ENCODE results near the gene RAPGEF5. TPM values are rescaled to one million over a fixed set of nuclear protein-coding genes. Genes with fewer than 3 reads are reported as not detected.

RAPGEF5 gene
- total and polyA plus RNA-seq, 10 of the 15 experiments (the other 5 are each of a cell fraction or from before 2014, with no cell fraction given): 0.38 to 4.0 (median 1.6) TPM; not detected in 1

DNA sequence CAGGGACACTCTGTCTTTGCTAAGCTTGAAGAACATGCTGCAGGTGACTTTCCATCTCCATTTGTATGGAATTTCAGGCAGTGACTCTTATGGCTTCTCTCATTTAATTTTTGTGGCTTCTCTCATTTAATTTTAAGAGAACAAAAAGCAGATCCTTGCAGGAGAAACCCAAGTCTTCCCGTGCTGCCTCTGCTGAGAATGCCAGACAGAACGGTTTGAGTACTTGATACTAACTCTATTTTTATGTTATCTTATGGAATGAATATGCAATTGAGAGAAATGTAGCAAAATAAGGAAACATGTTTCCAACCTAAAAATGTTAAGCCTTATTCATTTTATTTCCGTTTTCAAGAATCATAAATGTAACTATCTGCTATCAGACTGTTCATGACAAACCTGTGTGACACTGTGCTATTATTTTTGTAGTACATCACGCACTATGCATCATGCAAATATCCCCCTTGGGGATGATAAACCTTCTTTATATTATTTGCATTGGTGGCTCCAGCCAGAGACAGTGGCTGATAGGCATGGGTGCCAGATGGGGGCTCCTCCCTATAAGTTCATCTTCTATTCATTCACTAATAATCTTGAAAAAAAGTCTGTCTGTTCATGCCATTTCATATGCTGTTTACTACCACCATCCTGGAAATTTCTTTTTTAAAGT, 6.9 kb upstream of the RAPGEF5 start:
- no TSS peak for BruUV-seq (replicated peaks)
- CTCF ChIA-PET: no interaction called here
- Histone ChIP-seq H3K27ac (ENCODE audit: control insufficient read depth, insufficient read depth) (no peak overlapping the region), H4K20me1 (ENCODE audit: control insufficient read depth, insufficient read depth) (no peaks in the 10 kb centered on the region), H3K79me2 (ENCODE audit: control insufficient read depth, insufficient read depth, low read length) (no peaks in the 10 kb centered on the region), H3K4me3 (no peak overlapping the region), H3K36me3 (ENCODE audit: control insufficient read depth in 2 of 2, insufficient read depth in 2 of 2, low read length in 1 of 2) (no peaks in the 10 kb centered on the region), H3K4me2 (ENCODE audit: control insufficient read depth, insufficient read depth) (no peak overlapping the region), H3K9me3 (replicated peaks; ENCODE audit: control insufficient read depth, insufficient read depth, low read length) (no peaks in the 10 kb centered on the region; the same call in 2 of the 3 replicates), H2AFZ (ENCODE audit: control insufficient read depth, low read depth, low read length) (no peak overlapping the region), H3K9ac (ENCODE audit: control insufficient read depth, insufficient read depth, low read length) (no peak overlapping the region), H3K4me1 (ENCODE audit: control insufficient read depth, insufficient read depth, low read length) (no peaks in the 10 kb centered on the region), H3K27me3 (replicated peaks in 1 of 2; ENCODE audit: control insufficient read depth in 2 of 2, insufficient read depth in 2 of 2, low read length in 1 of 2) (no peaks in the 10 kb centered on the region; a peak in 1 of 4 replicates)
- TF ChIP-seq NFXL1 (IDR thresholded peaks at IDR 0.05; ENCODE audit: borderline replicate concordance) (no peak), YBX1 (IDR thresholded peaks at IDR 0.05) (no peak), SIX5 (IDR thresholded peaks at IDR 0.05; ENCODE audit: low read depth, low read length, severe bottlenecking) (no peak), TAF1 (IDR thresholded peaks at IDR 0.05; ENCODE audit: borderline replicate concordance, low read depth, low read length) (no peak), EP300 (IDR thresholded peaks at IDR 0.05; ENCODE audit: borderline replicate concordance in 1 of 2, control insufficient read depth in 1 of 2, low read depth in 2 of 2, low read length in 2 of 2) (no peak), EGR1 (IDR thresholded peaks at IDR 0.05; ENCODE audit: borderline replicate concordance in 1 of 2, low read depth in 2 of 2, low read length in 2 of 2) (no peak), ZBED1 (IDR thresholded peaks at IDR 0.05; ENCODE audit: borderline replicate concordance) (no peak), CBX5 (IDR thresholded peaks at IDR 0.05; ENCODE audit: low read depth) (no peak), IKZF1 (conservative IDR thresholded peaks at IDR 0.05) (no peak), ZNF384 (IDR thresholded peaks at IDR 0.05; ENCODE audit: borderline replicate concordance, low read depth, low read length) (no peak), ETV6 (conservative IDR thresholded peaks at IDR 0.05 in 1 of 2, IDR thresholded peaks at IDR 0.05 in 1 of 2; ENCODE audit: borderline replicate concordance in 1 of 2, low read depth in 1 of 2) (no peak), CEBPB (IDR thresholded peaks at IDR 0.05; ENCODE audit: borderline replicate concordance in 1 of 2, low read depth in 2 of 2, low read length in 2 of 2) (no peak), POU2F2 (IDR thresholded peaks at IDR 0.05; ENCODE audit: borderline replicate concordance, low read depth, low read length) (no peak)
- TF ChIP-seq, protein P1, sequence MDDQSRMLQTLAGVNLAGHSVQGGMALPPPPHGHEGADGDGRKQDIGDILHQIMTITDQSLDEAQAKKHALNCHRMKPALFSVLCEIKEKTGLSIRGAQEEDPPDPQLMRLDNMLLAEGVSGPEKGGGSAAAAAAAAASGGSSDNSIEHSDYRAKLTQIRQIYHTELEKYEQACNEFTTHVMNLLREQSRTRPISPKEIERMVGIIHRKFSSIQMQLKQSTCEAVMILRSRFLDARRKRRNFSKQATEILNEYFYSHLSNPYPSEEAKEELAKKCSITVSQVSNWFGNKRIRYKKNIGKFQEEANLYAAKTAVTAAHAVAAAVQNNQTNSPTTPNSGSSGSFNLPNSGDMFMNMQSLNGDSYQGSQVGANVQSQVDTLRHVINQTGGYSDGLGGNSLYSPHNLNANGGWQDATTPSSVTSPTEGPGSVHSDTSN (IDR thresholded peaks at IDR 0.05; ENCODE audit: insufficient replicate concordance, low read depth, low read length): no peak
- TF ChIP-seq, protein P2, sequence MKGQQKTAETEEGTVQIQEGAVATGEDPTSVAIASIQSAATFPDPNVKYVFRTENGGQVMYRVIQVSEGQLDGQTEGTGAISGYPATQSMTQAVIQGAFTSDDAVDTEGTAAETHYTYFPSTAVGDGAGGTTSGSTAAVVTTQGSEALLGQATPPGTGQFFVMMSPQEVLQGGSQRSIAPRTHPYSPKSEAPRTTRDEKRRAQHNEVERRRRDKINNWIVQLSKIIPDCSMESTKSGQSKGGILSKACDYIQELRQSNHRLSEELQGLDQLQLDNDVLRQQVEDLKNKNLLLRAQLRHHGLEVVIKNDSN (IDR thresholded peaks at IDR 0.05; ENCODE audit: borderline replicate concordance, extremely low read length, insufficient read depth, low read depth, low read length): no peak
- FAIRE-seq (no peak), DNase-seq (ENCODE audit: low read depth, low spot score) (no peak), ATAC-seq (no peak)
- SMC1A ChIA-PET (ENCODE audit: uncharacterized antibody, unreplicated experiment): interaction anchor here (1.0 to 1.2 kb wide), 2 partner anchors 18 to 68 kb away, joined by 3 read pairs; no protein-coding TSS in a partner anchor
- in situ Hi-C loops (cut with MboI) (no loop called here), intact Hi-C loops (cut with micrococcal nuclease; ENCODE audit: unreplicated experiment) (no loop called here)
- POLR2A ChIA-PET: no interaction called here
- WGBS (ENCODE audit: insufficient coverage, insufficient replicate concordance, low lambda C conversion rate, missing lambda C conversion rate): 1% methylated on average over 4 of the region's 4 CpGs
- RAD21 ChIA-PET (ENCODE audit: unreplicated experiment): interaction anchor here (1.0 kb wide), 1 partner anchor 67 kb away, joined by 3 read pairs; no protein-coding TSS in a partner anchor

All from GM12878 (cell line).